Astrocyte (in vitro differentiated cells and primary cell): Measurements from ENCODE around the gene FHIT. TPM values are rescaled to one million over a fixed set of nuclear protein-coding genes. Genes with fewer than 3 reads are reported as not detected.
"Not testable (repeated sequence)": the region's sequence is repeated elsewhere in the genome, so short reads cannot be mapped to it uniquely, and the experiment has no call there.

Experiments
- DNase-seq: peaks from one replicate; pipeline ENCODE4 v3.0.0-alpha.2; 2010; ENCODE audit warnings: low read depth
- FAIRE-seq: peaks from 2 replicates; lab custom pipeline; 2011; peaks lifted over from hg19 to GRCh38; lab: Jason Lieb, UNC
- H2AFZ ChIP-seq: 2 replicates; pipeline ENCODE4 v1.6.0; 2012; ENCODE audit warnings: low read depth, low read length, inconsistent platforms
- H3K27ac ChIP-seq: 2 replicates; pipeline ENCODE4 v1.5.1; 2011; ENCODE audit warnings: low read depth, low read length, inconsistent platforms
- H3K27me3 ChIP-seq: 2 replicates; pipeline ENCODE4 v1.6.0; 2011; ENCODE audit warnings: low read length, inconsistent platforms; ENCODE audit not compliant: insufficient read depth
- H3K36me3 ChIP-seq: 2 replicates; pipeline ENCODE4 v1.5.1; 2011; ENCODE audit warnings: low read length, inconsistent platforms; ENCODE audit not compliant: insufficient read depth
- H3K4me1 ChIP-seq: 2 replicates; pipeline ENCODE4 v1.5.1; 2011; ENCODE audit warnings: low read length, inconsistent platforms; ENCODE audit not compliant: insufficient read depth
- H3K4me2 ChIP-seq: 2 replicates; pipeline ENCODE4 v1.6.0; 2012; ENCODE audit warnings: low read length, inconsistent platforms
- H3K4me3 ChIP-seq: 2 replicates; pipeline ENCODE4 v1.5.1; 2011; ENCODE audit warnings: low read depth, mild to moderate bottlenecking, low read length, inconsistent platforms; ENCODE audit not compliant: insufficient read depth
- H3K79me2 ChIP-seq: 2 replicates; pipeline ENCODE4 v1.6.0; 2012; ENCODE audit warnings: mild to moderate bottlenecking, low read length, inconsistent platforms; ENCODE audit not compliant: insufficient read depth
- H3K9ac ChIP-seq: 2 replicates; pipeline ENCODE4 v1.6.0; 2012; ENCODE audit warnings: mild to moderate bottlenecking, low read length, inconsistent platforms
- H3K9me3 ChIP-seq: 2 replicates; pipeline ENCODE4 v1.5.1; 2012; ENCODE audit warnings: low read depth, mild to moderate bottlenecking, low read length, inconsistent platforms; ENCODE audit not compliant: insufficient read depth
- H4K20me1 ChIP-seq: 2 replicates; pipeline ENCODE4 v1.6.0; 2012; ENCODE audit warnings: low read length, inconsistent platforms; ENCODE audit not compliant: insufficient read depth
- H3K27ac Mint-ChIP-seq: one replicate; pipeline ENCODE4 v1.8.0; 2021; ENCODE audit warnings: mild to moderate bottlenecking, mixed read lengths; ENCODE audit not compliant: unreplicated experiment
- H3K27me3 Mint-ChIP-seq: one replicate; pipeline ENCODE4 v1.8.0; 2021; ENCODE audit warnings: low read depth, mixed read lengths; ENCODE audit not compliant: unreplicated experiment
- H3K36me3 Mint-ChIP-seq: one replicate; pipeline ENCODE4 v1.8.0; 2021; ENCODE audit warnings: low read depth, mixed read lengths; ENCODE audit not compliant: unreplicated experiment
- H3K4me1 Mint-ChIP-seq: one replicate; pipeline ENCODE4 v1.8.0; 2021; ENCODE audit warnings: low read depth, mixed read lengths; ENCODE audit not compliant: unreplicated experiment
- H3K4me3 Mint-ChIP-seq: one replicate; pipeline ENCODE4 v1.8.0; 2021; ENCODE audit warnings: mild to moderate bottlenecking, moderate library complexity, mixed read lengths; ENCODE audit not compliant: unreplicated experiment
- H3K9me3 Mint-ChIP-seq: one replicate; pipeline ENCODE4 v1.8.0; 2021; ENCODE audit warnings: mild to moderate bottlenecking, mixed read lengths; ENCODE audit not compliant: unreplicated experiment
- CTCF ChIP-seq: IDR thresholded peaks from 2 replicates; pipeline ENCODE4 v1.5.1; 2011; ENCODE audit warnings: low read depth, mild to moderate bottlenecking, inconsistent platforms, low read length, moderate library complexity; ENCODE audit not compliant: insufficient read depth
- EZH2 ChIP-seq: IDR thresholded peaks from 2 replicates; pipeline ENCODE4 v1.6.1; 2012; ENCODE audit warnings: mild to moderate bottlenecking, low read length, inconsistent platforms; ENCODE audit not compliant: insufficient read depth
- total RNA-seq: library from RNA; stranded (reverse); gene quantifications from 2 replicates; pipeline ENCODE4 v1.2.1, GENCODE V29; 2021

Gene FHIT
- total RNA-seq, 1 donor from 2014 or later: 6.7 TPM

DNA sequence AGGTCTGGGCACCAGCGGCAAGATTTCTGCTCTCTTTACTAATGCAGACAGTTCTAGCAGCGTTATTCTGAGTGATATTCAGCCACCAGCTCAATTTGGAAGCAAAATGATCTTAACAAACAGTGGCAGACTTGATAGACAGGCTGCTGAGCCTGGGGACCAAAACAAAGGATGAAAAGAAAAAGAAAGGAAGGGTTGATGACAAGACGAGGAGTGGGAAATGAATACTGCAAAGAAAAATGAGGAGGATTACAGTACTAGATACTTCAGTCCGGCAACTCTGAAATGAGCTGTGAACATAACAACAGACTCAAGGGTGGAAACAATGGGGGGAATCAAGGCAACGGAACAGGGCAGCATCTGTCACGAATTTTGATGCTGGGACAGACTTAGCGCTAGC, 28.8 kb downstream of the FHIT start:
- Histone ChIP-seq H3K9ac (no peak overlapping the region), H3K4me3 (no peak overlapping the region), H3K27me3 (no peaks in the 10 kb centered on the region), H3K4me2 (no peak overlapping the region), H3K4me1 (no peaks in the 10 kb centered on the region), H3K9me3 (no peaks in the 10 kb centered on the region), H3K27ac (no peak overlapping the region), H3K79me2 (no peaks in the 10 kb centered on the region), H3K36me3 (no peaks in the 10 kb centered on the region), H4K20me1 (no peaks in the 10 kb centered on the region), H2AFZ (no peak overlapping the region)
- no peak overlapping the region for H3K4me3 Mint-ChIP-seq
- no peaks in the 10 kb centered on the region for H3K36me3 Mint-ChIP-seq
- DNase-seq (no peak), FAIRE-seq (no peak)
- H3K27ac Mint-ChIP-seq: no peak overlapping the region
- TF ChIP-seq CTCF: no peak
- TF ChIP-seq EZH2: no peak
- H3K27me3 Mint-ChIP-seq: no peaks in the 10 kb centered on the region
- H3K9me3 Mint-ChIP-seq: no peaks in the 10 kb centered on the region
- no peaks in the 10 kb centered on the region for H3K4me1 Mint-ChIP-seq

- Histone ChIP-seq H3K4me3 (no peak overlapping the region), H3K4me2 (no peak overlapping the region), H3K27me3 (no peaks in the 10 kb centered on the region), H2AFZ (no peak overlapping the region), H4K20me1 (no peaks in the 10 kb centered on the region), H3K27ac (no peak overlapping the region), H3K9me3 (no peaks in the 10 kb centered on the region), H3K9ac (no peak overlapping the region), H3K79me2 (no peaks in the 10 kb centered on the region), H3K36me3 (no peaks in the 10 kb centered on the region), H3K4me1 (no peaks in the 10 kb centered on the region)
- DNase-seq (no peak), FAIRE-seq (no peak)
- no peak for TF ChIP-seq EZH2
- TF ChIP-seq CTCF: no peak
- no peaks in the 10 kb centered on the region for H3K4me1 Mint-ChIP-seq
- H3K9me3 Mint-ChIP-seq: no peaks in the 10 kb centered on the region
- H3K27ac Mint-ChIP-seq: no peak overlapping the region
- H3K36me3 Mint-ChIP-seq: no peaks in the 10 kb centered on the region
- H3K27me3 Mint-ChIP-seq: no peaks in the 10 kb centered on the region
- no peak overlapping the region for H3K4me3 Mint-ChIP-seq
Measured at GRCh38 chr3:61221759-61222362, 29.4 kb downstream of the FHIT start.

GRCh38 chr3:61218504-61218903, 32.7 kb downstream of the FHIT start:
- Histone ChIP-seq H3K4me1 (no peaks in the 10 kb centered on the region), H3K79me2 (no peaks in the 10 kb centered on the region), H3K9ac (no peak overlapping the region), H2AFZ (no peak overlapping the region), H3K27ac (no peak overlapping the region), H3K4me3 (no peak overlapping the region), H3K9me3 (no peaks in the 10 kb centered on the region), H3K36me3 (no peaks in the 10 kb centered on the region), H4K20me1 (no peaks in the 10 kb centered on the region), H3K27me3 (no peaks in the 10 kb centered on the region), H3K4me2 (no peak overlapping the region)
- FAIRE-seq: no peak
- H3K27me3 Mint-ChIP-seq: no peaks in the 10 kb centered on the region
- H3K4me3 Mint-ChIP-seq: no peak overlapping the region
- no peaks in the 10 kb centered on the region for H3K9me3 Mint-ChIP-seq
- TF ChIP-seq CTCF (no peak), EZH2 (no peak)
- H3K27ac Mint-ChIP-seq: no peak overlapping the region
- H3K36me3 Mint-ChIP-seq: no peaks in the 10 kb centered on the region
- H3K4me1 Mint-ChIP-seq: no peaks in the 10 kb centered on the region
- DNase-seq: no peak

- not testable (repeated sequence) for FAIRE-seq, H3K9me3 ChIP-seq, H3K4me1 Mint-ChIP-seq, H3K36me3 ChIP-seq, H3K4me3 Mint-ChIP-seq, H3K27ac Mint-ChIP-seq, H2AFZ ChIP-seq, DNase-seq, H3K79me2 ChIP-seq, H3K27me3 Mint-ChIP-seq, H3K4me1 ChIP-seq, H3K9ac ChIP-seq, H3K27me3 ChIP-seq, H3K27ac ChIP-seq, H3K4me2 ChIP-seq, H4K20me1 ChIP-seq, H3K36me3 Mint-ChIP-seq, H3K4me3 ChIP-seq
- peaks cover 11% of the 10 kb centered on the region for H3K9me3 Mint-ChIP-seq
Measured at GRCh38 chr3:61216171-61216570, 35.1 kb downstream of the FHIT start.
